IMR-90 (cell line): Measurements from ENCODE around the gene PITPNC1. TPM values are rescaled to one million over a fixed set of nuclear protein-coding genes. Genes with fewer than 3 reads are reported as not detected.

Source experiments
- ATAC-seq: fragments of 200-7000 bp; cut with Tn5 transposase; 2 replicates; pipeline ENCODE4 v1.9.1; 2020; ENCODE audit warnings: low read depth, mild to moderate bottlenecking, moderate library complexity
- BruUV-seq: library from RNA; stranded (reverse); fragments of 400-500 nt; replicated peaks from 2 replicates; lab custom pipeline; 2021; lab: Mats Ljungman, UMichigan
- CTCF ChIA-PET: fragments of 300-600 bp; formaldehyde crosslinking; extraction: SDS; loops from one replicate; lab custom pipeline; 2021; ENCODE audit warnings: antibody characterized with exemption; lab: Yijun Ruan, JAX
- POLR2A ChIA-PET: fragments of 300-600 bp; sonication (Branson Sonifier 250); formaldehyde crosslinking; loops from one replicate; lab custom pipeline; 2022; ENCODE audit warnings: antibody characterized with exemption; ENCODE audit not compliant: unreplicated experiment; lab: Charles Lee
- DNase-seq: peaks from one replicate; pipeline ENCODE4 v3.0.0; 2013
- H2AFZ ChIP-seq: replicated peaks from 2 replicates; pipeline ENCODE3; 2013; ENCODE audit warnings: low read length, mild to moderate bottlenecking; ENCODE audit not compliant: poor library complexity
- H2AK5ac ChIP-seq: 2 replicates; pipeline ENCODE4 v1.6.1; 2013; ENCODE audit warnings: low read depth, low read length, inconsistent platforms
- H2AK9ac ChIP-seq: replicated peaks from 2 replicates; pipeline ENCODE3; 2013; ENCODE audit warnings: mild to moderate bottlenecking, low read depth, low read length, moderate library complexity; ENCODE audit not compliant: poor library complexity
- H2BK120ac ChIP-seq: 2 replicates; pipeline ENCODE4 v1.6.1; 2013; ENCODE audit warnings: low read depth, low read length, inconsistent platforms
- H2BK15ac ChIP-seq: 3 replicates; pipeline ENCODE4 v1.6.1; 2013; ENCODE audit warnings: low read depth, low read length, inconsistent platforms
- H2BK20ac ChIP-seq: 2 replicates; pipeline ENCODE4 v1.6.1; 2013; ENCODE audit warnings: low read depth, mild to moderate bottlenecking, inconsistent platforms, low read length, moderate library complexity
- H2BK5ac ChIP-seq: 2 replicates; pipeline ENCODE4 v1.6.1; 2013; ENCODE audit warnings: mild to moderate bottlenecking, low read depth, low read length, inconsistent platforms; ENCODE audit not compliant: poor library complexity, severe bottlenecking
- H3K14ac ChIP-seq: replicated peaks from 2 replicates; pipeline ENCODE4 v1.6.1; 2013; ENCODE audit warnings: low read depth, low read length, inconsistent platforms
- H3K18ac ChIP-seq: 2 replicates; pipeline ENCODE4 v1.6.1; 2013; ENCODE audit warnings: low read depth, low read length, control low read depth
- H3K23ac ChIP-seq: 2 replicates; pipeline ENCODE4 v1.6.1; 2013; ENCODE audit warnings: low read depth, low read length, inconsistent platforms
- H3K27ac ChIP-seq: 2 replicates; pipeline ENCODE4 v1.5.1; 2013; ENCODE audit warnings: mild to moderate bottlenecking, control low read depth, low read length; ENCODE audit not compliant: insufficient read depth
- H3K27me3 ChIP-seq: 2 replicates; pipeline ENCODE4 v1.6.1; 2013; ENCODE audit warnings: low read length; ENCODE audit not compliant: control insufficient read depth, insufficient read depth
- H3K36me3 ChIP-seq: 2 replicates; pipeline ENCODE4 v1.6.1; 2013; ENCODE audit warnings: low read length, mixed read lengths; ENCODE audit not compliant: control insufficient read depth, insufficient read depth
- H3K4ac ChIP-seq: 2 replicates; pipeline ENCODE4 v1.6.1; 2013; ENCODE audit warnings: low read depth, low read length, inconsistent platforms
- H3K4me1 ChIP-seq: 2 replicates; pipeline ENCODE4 v1.6.1; 2013; ENCODE audit warnings: low read length, mixed read lengths; ENCODE audit not compliant: control insufficient read depth, insufficient read depth
- H3K4me2 ChIP-seq: 2 replicates; pipeline ENCODE4 v1.6.1; 2013; ENCODE audit warnings: low read depth, mild to moderate bottlenecking, control low read depth, low read length, moderate library complexity
- H3K4me3 ChIP-seq: 2 replicates; pipeline ENCODE4 v1.5.1; 2013; ENCODE audit warnings: low read depth, mild to moderate bottlenecking, control low read depth, low read length, moderate library complexity; ENCODE audit not compliant: insufficient read depth
- H3K56ac ChIP-seq: 2 replicates; pipeline ENCODE4 v1.6.1; 2013; ENCODE audit warnings: low read length, inconsistent platforms; ENCODE audit not compliant: insufficient read depth; ENCODE audit errors: extremely low read depth
- H3K79me1 ChIP-seq, 2 experiments: 2 replicates each; pipeline ENCODE4 v1.6.1; 2013; ENCODE audit warnings: low read length in 2 of 2, inconsistent platforms in 1 of 2, low read depth in 1 of 2
- H3K9ac ChIP-seq: 2 replicates; pipeline ENCODE4 v1.6.1; 2013; ENCODE audit warnings: low read depth, low read length, control low read depth
- H3K9me1 ChIP-seq: 2 replicates; pipeline ENCODE4 v1.6.1; 2013; ENCODE audit warnings: low read length, inconsistent platforms; ENCODE audit not compliant: insufficient read depth
- H3K9me3 ChIP-seq: 2 replicates; pipeline ENCODE4 v1.6.1; 2013; ENCODE audit warnings: low read length; ENCODE audit not compliant: control insufficient read depth, insufficient read depth
- H4K20me1 ChIP-seq: 2 replicates; pipeline ENCODE4 v1.6.1; 2013; ENCODE audit warnings: low read length, inconsistent platforms; ENCODE audit not compliant: insufficient read depth
- H4K5ac ChIP-seq: 2 replicates; pipeline ENCODE4 v1.6.1; 2013; ENCODE audit warnings: mild to moderate bottlenecking, low read depth, low read length, control low read depth
- H4K8ac ChIP-seq, 2 experiments: 2 replicates each; pipeline ENCODE4 v1.6.1; 2013; ENCODE audit warnings: low read depth in 2 of 2, low read length in 2 of 2, control low read depth in 1 of 2, inconsistent platforms in 1 of 2
- H4K91ac ChIP-seq: 2 replicates; pipeline ENCODE4 v1.6.1; 2013; ENCODE audit warnings: low read depth, low read length, inconsistent platforms; ENCODE audit not compliant: insufficient read depth
- CEBPB ChIP-seq: IDR thresholded peaks from 2 replicates; pipeline ENCODE4 v1.6.1; 2012; ENCODE audit warnings: low read depth, low read length, improper control_type of control experiment
- MAFK ChIP-seq: IDR thresholded peaks from 2 replicates; pipeline ENCODE4 v1.6.1; 2012; ENCODE audit warnings: low read depth, low read length, improper control_type of control experiment
- MAZ ChIP-seq: IDR thresholded peaks from 2 replicates; pipeline ENCODE4 v1.6.1; 2012; ENCODE audit warnings: low read depth, mild to moderate bottlenecking, low read length, improper control_type of control experiment, moderate library complexity, borderline replicate concordance
- POLR2A ChIP-seq: IDR thresholded peaks from 2 replicates; pipeline ENCODE4 v1.6.1; 2012; ENCODE audit warnings: mild to moderate bottlenecking, low read depth, low read length
- RAD21 ChIP-seq: IDR thresholded peaks from 2 replicates; pipeline ENCODE4 v1.6.1; 2012; ENCODE audit warnings: low read length, improper control_type of control experiment
- RCOR1 ChIP-seq: IDR thresholded peaks from 2 replicates; pipeline ENCODE4 v1.6.1; 2012; ENCODE audit warnings: mild to moderate bottlenecking, low read length, improper control_type of control experiment; ENCODE audit not compliant: insufficient replicate concordance
- WGBS, 2 experiments: methylation state at CpG; one replicate each; pipeline versions ENCODE4 v1.1.5 to v1.1.7; 2013; ENCODE audit warnings: missing lambda C conversion rate in 2 of 2; ENCODE audit not compliant: insufficient read length in 1 of 2; ENCODE audit errors: extremely low coverage in 2 of 2; 5-methylcytosine and 5-hydroxymethylcytosine counted together
- dilution Hi-C: fragments of 300-500 bp; cut with HindIII; formaldehyde crosslinking; loops from one replicate; pipeline ENCODE4 v1.14.3; 2018; ENCODE audit warnings: low sequenced_read_pairs; ENCODE audit not compliant: unreplicated experiment
- in situ Hi-C: fragments of 300-500 bp; cut with MboI; formaldehyde crosslinking; loops from 3 replicates; pipeline ENCODE4 v1.14.3; 2019; ENCODE audit warnings: low sequenced_read_pairs, inconsistent platforms, mixed read lengths
- intact Hi-C: fragments of 100-400 bp; cut with micrococcal nuclease; formaldehyde crosslinking; loops from 2 replicates; pipeline ENCODE4 v1.10.0; 2022
- polyA plus RNA-seq, 3 experiments: library from polyadenylated mRNA; depleted of rRNA; stranded (reverse); fragments of >200 nt; gene quantifications; 2 replicates each; pipeline ENCODE4 v1.2.3, GENCODE V29; 2012; ENCODE audit warnings: low replicate concordance in 1 of 3
- total RNA-seq: library from RNA; depleted of rRNA; stranded (reverse); fragments of >200 nt; gene quantifications from 2 replicates; pipeline ENCODE4 v1.2.3, GENCODE V29; 2012

Gene PITPNC1
- total and polyA plus RNA-seq, 2 of the 4 experiments (the other 2 are of a cell fraction), result 4.1 TPM

DNA sequence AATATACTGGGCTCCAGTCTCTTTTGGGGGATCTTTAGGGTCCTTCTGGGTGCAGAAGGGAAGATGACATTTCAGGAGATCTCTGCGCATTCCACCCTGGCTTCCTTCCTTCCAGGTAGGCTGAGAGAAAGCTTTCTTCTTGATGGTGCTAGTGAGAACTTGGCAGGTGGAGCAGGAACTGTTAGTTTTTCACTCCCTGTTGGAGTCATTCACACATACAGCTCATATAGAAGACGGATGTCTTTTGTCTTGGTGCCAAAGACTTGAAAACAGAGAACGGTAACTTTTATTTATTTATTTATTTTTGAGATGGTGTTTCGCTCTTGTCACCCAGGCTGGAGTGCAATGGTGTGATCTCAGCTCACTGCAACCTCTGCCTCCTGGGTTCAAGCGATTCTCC, 43.9 kb downstream of the PITPNC1 start:
- dilution Hi-C loops, result no loop called here
- intact Hi-C loops, result no loop called here
- H3K23ac ChIP-seq, result no peak overlapping the region
- no peak overlapping the region; the same call in 1 of the 2 replicates for H3K14ac ChIP-seq
- CTCF ChIA-PET, result no interaction called here
- peaks cover 7% of the 10 kb centered on the region for H3K4me1 ChIP-seq
- no peak overlapping the region for H3K18ac ChIP-seq
- no peaks in the 10 kb centered on the region for H3K27me3 ChIP-seq
- POLR2A ChIA-PET, result no interaction called here
- no peak overlapping the region for H4K91ac ChIP-seq
- H2BK15ac ChIP-seq, result no peak overlapping the region
- H3K4ac ChIP-seq, result peak overlapping the region; percentile 38; the same call in 1 of the 2 replicates
- in situ Hi-C loops, result no loop called here
- H3K9me1 ChIP-seq, result peaks cover 18% of the 10 kb centered on the region
- H3K4me2 ChIP-seq, result no peak overlapping the region
- H3K9ac ChIP-seq, result no peak overlapping the region
- no peak overlapping the region for H2AFZ ChIP-seq
- DNase-seq (no peak), ATAC-seq (no peak)
- H2BK20ac ChIP-seq, result peak overlapping the region; percentile 41; the same call in 1 of the 2 replicates
- H2BK120ac ChIP-seq, result no peak overlapping the region
- WGBS, 2 experiments, result no CpG with 5 or more reads among the region's 5 CpGs
- no peak overlapping the region for H2BK5ac ChIP-seq
- TF ChIP-seq POLR2A (no peak), RCOR1 (no peak), MAZ (no peak), RAD21 (no peak), MAFK (no peak), CEBPB (no peak)
- H2AK9ac ChIP-seq, result no peak overlapping the region
- peak overlapping the region; percentile 73 for H2AK5ac ChIP-seq
- H3K9me3 ChIP-seq, result no peaks in the 10 kb centered on the region
- H4K8ac ChIP-seq, result no peak overlapping the region
- peaks cover 9 to 38% of the 10 kb centered on the region in 2 experiments; a peak in 3 of 4 replicates for H3K79me1 ChIP-seq
- H3K36me3 ChIP-seq, result no peaks in the 10 kb centered on the region
- H4K20me1 ChIP-seq, result peaks cover 5% of the 10 kb centered on the region; the same call in 1 of the 2 replicates
- no peak overlapping the region for H3K27ac ChIP-seq
- no peak overlapping the region for H3K4me3 ChIP-seq
- H3K56ac ChIP-seq, result no peak overlapping the region
- no TSS peak for BruUV-seq
- H4K5ac ChIP-seq, result no peak overlapping the region
